HG03558 (cell line): ENCODE data around the gene TOMM40.
"Not testable (repeated sequence)": the region's sequence is repeated elsewhere in the genome, so short reads cannot be mapped to it uniquely, and the experiment has no call there.

ENCODE experiments used
- ATAC-seq: cut with Tn5 transposase; IDR thresholded peaks from one replicate; pipeline ENCODE4 v1.9.1; 2021; ENCODE audit warnings: moderate number of reproducible peaks; ENCODE audit not compliant: unreplicated experiment; ENCODE audit errors: extremely low read depth

Gene TOMM40

DNA sequence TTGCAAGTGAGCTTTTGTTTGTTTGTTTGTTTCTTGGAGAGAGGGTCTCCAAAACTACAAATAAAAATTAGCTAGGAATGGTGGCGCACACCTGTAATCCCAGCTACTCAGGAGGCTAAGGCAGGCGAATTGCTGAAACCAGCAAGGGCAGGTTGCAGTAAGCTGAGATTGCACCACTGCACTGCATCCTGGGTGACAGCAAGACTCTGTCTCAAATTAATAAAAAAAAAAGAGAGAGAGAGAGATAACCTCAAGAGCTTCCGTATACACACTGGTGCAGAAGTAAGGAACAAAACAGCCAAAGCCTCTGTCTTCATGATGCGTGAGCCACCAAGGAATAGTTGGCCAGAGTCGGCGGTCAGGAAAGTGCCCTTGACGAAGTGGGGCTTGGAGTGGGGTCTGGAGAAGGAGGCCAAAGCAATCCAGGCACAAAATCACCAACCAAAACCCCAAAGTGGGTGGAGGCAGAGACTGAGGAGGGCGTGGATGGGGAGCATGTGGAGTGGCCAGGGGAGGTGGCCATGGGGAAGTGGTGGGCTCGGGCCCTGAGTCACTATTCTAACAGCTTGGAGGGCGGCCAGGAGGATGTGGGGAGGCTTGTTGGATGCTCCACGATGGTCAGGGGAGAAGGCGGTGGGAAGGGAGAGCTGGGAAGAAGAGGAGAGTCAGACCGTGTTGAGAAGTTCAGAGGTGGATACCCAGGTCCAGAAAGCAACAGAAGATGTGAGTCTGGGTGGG, 21.2 kb upstream of the TOMM40 start:
- ATAC-seq, result no peak

DNA sequence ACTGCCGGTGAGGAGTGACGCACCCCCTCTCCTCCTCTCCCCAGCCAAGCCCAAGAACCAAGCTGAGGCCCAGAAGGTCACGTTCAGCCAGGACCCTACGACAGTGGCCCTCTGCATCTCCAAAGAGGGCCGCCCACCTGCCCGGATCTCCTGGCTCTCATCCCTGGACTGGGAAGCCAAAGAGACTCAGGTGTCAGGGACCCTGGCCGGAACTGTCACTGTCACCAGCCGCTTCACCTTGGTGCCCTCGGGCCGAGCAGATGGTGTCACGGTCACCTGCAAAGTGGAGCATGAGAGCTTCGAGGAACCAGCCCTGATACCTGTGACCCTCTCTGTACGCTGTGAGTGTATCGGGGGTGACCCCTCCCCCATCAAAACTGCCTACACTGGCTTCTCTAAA, 19.2 kb upstream of the TOMM40 start:
- no peak for ATAC-seq

DNA sequence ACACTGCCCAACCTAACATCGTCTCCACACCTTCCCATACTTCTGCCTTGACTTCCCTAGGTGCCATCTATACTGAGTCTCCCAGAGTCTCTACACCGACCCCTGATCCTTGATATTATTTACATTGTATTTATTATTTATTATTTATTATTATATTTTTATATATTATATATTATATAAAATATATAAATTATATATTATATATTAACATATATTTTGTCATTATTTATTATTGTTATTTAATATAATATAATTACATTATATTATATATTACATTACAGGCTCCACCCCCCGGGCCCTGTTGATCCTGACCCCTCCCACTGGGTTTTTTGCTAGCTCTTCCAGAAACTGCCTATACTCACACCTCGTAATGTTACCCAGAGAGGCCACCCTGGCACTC, 18.4 kb upstream of the TOMM40 start:
- ATAC-seq, result no peak

DNA sequence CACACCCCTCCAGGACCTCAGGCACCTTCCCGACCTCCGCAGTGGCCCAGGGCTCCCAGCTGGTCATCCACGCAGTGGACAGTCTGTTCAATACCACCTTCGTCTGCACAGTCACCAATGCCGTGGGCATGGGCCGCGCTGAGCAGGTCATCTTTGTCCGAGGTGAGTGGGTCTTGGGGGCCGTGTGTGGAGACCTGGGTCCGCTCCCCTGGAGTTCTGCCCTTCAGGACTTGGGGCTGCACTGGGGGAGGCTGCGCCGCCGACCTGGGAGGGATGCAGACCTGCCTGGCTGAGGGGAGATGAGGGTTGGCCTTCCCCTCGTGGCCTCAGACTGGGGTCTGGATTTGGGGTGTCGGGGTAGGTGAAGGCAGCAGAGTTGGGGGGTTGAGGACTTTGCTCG, 16.7 kb upstream of the TOMM40 start:
- ATAC-seq, result no peak

DNA sequence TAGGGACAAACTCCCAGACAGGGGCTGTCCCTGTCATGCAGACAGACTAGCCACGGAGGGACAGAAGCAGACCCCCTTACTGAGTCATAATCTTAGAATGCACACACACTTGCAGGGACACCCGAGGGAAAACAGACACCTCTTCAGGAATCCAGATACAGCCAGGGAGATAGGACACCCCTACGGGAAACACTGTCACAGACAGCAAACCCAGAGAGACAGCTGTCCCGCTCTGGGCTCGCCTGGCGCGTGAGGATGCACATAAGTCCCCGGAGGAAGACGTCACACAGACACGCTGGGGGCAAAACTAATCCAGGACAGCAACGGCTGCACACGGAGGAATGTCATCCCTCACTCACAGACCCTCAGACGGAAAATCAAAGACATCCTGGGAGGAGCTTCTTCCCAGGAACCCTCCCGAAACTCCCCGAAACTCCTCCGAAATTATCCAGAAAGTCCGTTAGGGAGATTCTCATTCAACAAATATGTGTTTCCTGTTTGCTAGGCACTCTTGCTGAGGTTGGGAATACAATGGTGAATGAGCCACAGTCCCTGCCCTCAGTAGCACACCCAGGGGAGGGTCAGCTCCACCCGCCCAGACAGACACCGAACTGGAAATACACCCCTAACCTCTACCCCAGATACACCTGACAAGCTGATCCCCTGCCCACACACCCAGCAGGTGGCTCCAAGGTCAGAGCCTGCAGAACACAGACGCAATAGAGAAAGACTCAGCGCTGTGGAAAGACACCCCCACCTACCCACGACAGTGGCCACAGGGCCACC, 15.2 kb upstream of the TOMM40 start:
- no peak for ATAC-seq

DNA sequence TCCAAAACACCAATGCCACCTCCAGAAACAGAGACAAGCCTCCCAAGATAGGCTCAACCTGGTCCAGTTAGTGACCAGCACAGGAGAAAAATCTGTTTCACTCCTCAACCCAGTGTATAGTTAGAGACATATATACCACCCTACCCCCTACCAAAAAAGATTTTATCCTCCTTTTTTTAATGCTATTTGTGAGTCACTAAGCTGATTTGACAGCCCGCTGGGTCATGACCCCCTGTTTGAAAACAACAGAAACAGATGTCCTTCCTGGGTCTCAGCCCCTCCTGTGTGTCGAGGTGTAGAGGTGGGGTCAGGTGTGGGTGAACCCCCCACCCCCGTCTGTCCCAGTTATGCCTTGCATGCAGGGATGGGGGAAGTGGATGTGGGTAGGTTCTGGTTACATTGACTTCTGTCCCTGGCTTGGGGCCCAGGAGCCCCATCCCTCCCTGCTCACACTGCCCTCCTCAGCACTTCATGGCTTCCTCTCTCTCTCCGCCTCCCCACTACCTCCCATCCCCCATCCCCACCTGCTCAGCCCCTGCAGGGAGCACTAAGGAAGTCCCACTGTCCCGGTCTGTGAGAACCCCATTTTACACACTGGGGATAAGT, 14.0 kb upstream of the TOMM40 start:
- no peak for ATAC-seq

DNA sequence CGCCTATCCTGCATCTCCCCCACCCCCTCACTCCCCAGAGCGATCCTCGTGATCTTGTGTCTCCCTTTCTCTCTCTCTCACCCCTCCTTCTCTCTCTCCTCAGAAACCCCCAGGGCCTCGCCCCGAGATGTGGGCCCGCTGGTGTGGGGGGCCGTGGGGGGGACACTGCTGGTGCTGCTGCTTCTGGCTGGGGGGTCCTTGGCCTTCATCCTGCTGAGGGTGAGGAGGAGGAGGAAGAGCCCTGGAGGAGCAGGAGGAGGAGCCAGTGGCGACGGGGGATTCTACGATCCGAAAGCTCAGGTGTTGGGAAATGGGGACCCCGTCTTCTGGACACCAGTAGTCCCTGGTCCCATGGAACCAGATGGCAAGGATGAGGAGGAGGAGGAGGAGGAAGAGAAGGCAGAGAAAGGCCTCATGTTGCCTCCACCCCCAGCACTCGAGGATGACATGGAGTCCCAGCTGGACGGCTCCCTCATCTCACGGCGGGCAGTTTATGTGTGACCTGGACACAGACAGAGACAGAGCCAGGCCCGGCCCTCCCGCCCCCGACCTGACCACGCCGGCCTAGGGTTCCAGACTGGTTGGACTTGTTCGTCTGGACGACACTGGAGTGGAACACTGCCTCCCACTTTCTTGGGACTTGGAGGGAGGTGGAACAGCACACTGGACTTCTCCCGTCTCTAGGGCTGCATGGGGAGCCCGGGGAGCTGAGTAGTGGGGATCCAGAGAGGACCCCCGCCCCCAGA, 12.8 kb upstream of the TOMM40 start:
- ATAC-seq, result no peak

DNA sequence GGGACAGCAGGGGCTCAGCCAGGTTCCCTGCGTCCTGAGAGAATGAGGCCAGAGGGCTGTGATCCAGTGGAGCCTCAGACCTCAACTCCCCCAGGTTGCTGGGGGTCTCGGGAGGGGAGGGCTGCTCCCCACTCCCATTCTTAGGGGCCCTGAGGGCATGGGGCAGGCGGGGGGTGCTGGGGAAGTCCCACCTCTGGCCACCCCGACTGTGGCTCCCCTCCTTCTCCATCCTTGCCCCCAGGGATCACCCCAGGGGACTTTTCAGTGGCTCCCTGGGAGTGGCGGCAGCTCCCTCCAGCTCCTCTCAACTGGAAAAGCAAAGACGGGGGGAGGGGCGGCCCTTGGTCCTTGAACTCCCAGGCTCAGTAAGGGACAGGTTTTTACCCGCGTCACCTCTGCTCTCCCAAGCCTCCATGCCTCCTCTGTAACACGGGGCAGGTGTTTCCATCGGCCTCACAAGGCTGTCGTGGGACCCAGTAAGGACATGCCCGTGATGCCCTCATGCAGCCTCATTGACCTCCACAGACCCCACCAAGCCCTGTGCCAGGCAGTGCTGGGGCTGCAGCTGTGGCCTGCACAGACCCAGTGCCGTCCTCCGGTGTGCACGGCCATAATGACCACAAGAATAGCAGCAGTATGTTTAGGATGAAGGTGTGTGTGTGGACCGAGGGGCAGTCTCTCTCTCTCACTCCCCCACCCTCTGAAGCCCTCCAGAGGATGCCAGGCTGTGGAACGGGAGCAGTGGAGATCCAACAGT, 11.6 kb upstream of the TOMM40 start:
- ATAC-seq, result no peak

DNA sequence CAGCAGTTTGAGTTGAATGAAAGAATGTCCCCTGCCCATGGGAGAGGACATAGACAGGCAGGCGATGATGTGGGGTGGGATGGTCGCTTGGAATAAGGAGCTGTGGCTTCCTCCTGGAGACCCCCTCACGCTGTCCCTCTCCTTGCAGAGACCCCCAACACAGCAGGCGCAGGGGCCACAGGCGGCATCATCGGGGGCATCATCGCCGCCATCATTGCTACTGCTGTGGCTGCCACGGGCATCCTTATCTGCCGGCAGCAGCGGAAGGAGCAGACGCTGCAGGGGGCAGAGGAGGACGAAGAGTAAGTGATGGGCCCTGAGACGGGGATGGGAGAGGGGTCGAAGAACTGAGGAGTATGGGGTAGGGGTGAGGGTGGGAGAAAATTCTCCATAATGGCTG, 9.0 kb upstream of the TOMM40 start:
- ATAC-seq, result no peak

DNA sequence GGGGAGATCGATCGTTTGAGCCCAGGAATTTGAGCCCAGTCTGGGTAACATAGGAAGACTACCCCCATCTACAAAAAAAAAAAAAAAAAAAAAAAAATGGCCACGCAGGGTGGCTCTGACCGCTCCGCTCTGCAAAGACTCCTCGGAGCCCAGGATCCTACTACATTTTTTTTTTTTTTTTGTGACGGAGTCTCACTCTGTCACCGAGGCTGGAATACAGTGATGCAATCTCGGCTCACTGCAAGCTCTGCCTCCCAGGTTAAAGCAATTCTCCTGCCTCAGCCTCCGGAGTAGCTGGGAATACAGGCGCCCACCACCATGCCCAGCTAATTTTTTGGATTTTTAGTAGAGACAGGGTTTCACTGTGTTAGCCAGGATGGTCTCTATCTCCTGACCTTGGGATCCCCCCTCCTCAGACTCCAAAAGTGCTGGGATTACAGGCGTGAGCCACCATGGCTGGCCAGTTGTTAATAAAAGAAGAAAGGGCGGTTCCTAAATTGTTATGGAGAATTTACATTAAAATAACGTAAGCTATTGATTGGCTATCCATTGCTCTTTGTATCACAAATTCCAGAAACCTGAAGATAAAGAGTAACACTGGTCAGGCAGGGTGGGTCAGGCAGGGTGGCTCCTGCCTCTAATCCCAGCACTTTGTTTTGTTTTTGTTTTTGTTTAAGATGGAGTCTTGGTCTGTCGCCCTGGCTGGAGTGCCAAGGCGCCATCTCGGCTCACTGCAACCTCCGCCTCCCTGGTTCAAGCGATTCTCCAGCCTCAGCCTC, 8.2 kb upstream of the TOMM40 start:
- not testable (repeated sequence) for ATAC-seq

DNA sequence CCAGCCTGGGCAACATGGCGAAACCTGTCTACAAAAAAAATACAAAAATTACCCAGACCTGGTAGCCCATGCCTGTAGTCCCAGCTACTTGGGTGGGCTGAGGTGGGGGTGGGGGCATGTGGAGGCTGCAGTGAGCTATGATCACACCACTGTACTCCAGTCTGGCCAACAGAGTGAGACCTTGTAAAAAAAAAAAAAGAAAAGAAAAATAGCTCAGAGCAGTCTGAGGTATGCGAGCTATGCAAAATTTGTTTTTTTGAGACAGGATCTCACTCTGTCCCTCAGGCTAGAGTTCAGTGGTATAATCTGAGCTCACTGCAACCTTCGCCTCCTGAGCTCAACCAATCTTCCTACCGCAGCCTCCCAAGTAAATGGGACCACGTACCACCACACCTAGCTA, 7.1 kb upstream of the TOMM40 start:
- ATAC-seq, result no peak

DNA sequence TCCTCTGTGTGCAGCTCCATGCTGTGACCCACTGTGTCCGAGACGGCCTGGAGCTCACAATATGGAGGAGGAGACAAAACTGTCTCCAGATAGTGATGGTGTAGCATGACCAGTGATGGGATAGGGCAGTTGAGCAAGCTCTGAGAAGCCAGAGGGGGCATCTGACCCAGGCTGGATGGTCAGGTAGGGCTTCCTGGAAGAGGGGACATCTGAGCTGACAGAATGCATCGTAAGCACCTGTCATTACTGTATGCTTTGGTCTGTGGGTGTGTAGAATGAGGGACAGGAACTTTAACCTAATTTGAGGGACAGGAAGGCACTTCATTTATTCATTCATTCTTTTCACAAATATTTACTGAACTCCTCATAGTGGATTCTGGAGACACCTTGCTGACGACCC, 6.5 kb upstream of the TOMM40 start:
- ATAC-seq, result no peak

DNA sequence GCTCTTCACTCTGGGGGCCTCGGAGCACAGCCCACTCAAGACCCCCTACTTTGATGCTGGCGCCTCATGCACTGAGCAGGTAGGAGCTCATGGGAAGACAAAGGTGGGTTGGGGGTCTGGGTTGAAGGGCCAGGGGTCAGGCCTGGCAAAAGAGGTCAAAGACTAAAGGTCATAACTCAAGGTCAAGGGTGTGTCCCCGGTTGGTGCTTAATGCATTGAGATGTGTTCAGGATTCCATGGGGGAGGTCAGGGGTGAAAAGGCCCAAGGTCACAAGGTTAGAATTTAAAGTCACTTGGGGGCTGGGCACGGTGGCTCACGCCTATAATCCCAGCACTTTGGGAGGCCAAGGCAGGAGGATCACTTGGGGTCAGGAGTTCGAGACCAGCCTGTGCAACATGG, 4.9 kb upstream of the TOMM40 start:
- no peak for ATAC-seq

DNA sequence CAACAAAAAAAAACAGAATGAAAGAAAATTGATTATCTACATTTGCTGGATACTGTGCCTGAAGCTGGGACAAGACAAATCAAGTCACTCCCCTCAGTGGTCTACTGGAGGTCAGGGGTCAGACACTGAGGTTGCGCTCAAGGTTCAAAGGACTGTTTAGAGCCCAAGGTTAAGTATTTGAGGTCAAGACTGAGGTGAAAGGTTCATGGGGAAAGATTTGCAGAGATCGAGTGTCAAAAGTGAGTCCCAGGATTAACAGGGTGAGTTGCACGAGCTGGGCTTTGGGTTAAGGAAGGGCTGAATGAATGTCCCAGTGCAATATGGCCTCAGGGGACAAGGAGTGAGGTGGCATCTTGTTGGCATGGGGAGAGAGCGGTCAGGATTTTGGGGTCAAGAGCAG, 3.4 kb upstream of the TOMM40 start:
- ATAC-seq, result no peak

DNA sequence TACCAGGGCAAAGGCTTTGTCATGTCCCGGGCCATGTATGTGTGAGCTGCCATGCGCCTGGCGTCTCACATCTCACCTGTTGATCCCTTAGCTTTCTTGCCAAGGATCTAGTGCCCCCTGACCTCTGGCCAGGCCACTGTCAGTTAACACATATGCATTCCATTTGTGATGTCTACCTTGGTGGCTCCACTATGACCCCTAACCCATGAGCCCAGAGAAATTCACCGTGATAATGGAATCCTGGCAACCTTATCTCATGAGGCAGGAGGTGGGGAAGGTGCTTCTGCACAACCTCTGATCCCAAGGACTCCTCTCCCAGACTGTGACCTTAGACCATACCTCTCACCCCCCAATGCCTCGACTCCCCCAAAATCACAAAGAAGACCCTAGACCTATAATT, 2.7 kb upstream of the TOMM40 start:
- ATAC-seq, result not testable (repeated sequence)

DNA sequence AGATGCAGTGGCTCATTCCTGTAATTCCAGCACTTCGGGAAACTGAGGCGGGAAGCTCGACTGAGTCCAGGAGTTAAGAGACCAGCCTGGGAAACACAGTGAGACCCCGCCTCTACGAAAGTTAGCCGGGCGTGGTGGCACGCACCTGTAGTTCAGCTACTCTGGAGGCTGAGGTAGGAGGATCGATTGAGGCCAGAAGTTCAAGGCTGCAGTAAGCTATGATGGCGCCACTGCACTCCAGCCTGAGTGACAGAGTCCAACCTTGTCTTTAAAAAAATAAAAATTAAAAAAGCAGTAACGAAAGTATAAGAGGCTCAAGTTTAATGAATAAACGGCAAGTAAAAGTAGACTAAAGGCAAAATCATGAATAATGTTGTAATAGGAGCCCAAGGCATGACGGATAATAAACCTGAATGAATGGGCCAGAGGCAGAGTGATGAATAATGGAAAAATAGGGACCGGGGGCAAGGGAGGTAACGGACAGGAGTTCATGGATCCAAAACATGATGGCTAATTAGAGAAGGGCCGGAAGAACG, 1.2 kb upstream of the TOMM40 start:
- no peak for ATAC-seq

DNA sequence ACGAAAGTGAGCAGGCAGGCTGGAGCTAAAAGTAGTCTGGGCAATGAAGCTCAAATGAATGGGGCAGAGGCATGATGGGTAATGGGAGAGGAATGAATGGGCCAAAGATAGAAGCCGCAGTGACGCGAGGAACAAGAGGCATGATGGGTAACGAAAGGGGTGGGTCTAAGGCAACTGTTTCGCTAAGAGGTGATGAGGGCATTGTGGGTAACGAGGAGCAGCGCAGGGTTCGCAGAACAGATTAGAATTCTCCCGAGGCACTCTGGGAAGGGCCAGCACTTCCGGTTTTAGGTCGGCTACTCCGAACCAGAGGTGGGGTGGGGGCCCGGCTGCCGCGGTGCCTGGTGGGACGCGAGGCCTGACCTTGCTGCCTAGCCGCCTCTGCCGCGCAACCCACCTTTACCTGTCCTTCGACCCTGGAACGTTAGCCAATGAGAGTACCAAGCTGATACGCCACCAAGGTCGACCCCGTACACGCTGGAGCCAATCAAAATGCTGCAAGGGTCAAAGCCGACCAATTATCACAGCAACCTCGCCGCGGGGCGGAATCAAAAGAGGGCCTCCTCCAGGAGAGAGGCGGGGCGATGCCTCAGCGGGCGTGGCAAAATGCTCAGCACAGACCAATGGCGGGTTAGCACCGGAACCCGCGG, 563 bp upstream of the TOMM40 start:
- ATAC-seq, result peak; percentile 69

DNA sequence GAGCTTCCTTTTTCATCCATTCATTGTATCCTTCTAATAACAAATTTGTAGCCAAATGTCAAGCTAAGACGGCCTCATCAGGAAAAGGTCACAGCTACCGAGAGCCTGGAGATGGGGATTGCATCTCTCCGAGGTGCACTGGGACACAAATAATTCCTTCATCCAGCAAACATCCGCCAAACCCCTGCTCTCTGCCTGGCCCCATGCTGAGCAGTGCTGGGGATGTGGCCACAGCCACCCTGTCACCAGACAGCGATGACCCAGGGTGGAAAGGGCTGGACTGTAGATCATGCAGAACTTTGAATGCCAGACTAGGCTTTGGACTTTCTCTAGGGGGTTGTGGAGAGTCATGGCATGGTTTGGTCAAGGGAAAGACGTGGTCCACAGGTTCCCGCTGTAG, 1.9 kb downstream of the TOMM40 start:
- ATAC-seq, result no peak
